HG03342 (cell line): ENCODE results near the gene FBLIM1.

Source experiments
- ATAC-seq: cut with Tn5 transposase; IDR thresholded peaks from one replicate; pipeline ENCODE4 v1.9.1; 2021; ENCODE audit warnings: mild to moderate bottlenecking, moderate library complexity; ENCODE audit not compliant: unreplicated experiment

Gene FBLIM1

GRCh38 chr1:15758343-15758931 is at the start of gene FBLIM1:
TSS of gene FBLIM1 (plus strand) at chr1:15758795. CDS start at chr1:15764984, 6,189 bp downstream.
- ATAC-seq, result no peak

DNA sequence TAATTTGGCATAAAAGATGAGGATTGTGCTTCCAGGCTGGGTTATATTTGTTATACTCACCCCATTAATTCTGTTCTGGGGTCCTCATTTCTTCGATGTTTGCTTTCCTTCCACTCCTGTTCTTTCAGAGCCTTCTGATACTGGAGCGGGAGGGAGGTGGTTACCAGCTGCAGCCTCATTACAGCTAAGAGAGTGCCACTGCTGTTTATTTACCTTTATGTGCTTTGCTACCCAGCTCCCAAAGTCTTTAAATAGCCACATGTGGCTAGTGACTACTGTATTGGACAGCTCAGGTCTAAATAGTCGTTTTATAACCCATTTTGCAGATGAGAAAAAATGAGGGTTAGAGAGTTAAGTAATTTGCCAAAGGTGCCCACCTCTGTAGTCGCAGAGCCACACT is 49.4 kb upstream of the FBLIM1 start:
- no peak for ATAC-seq

DNA sequence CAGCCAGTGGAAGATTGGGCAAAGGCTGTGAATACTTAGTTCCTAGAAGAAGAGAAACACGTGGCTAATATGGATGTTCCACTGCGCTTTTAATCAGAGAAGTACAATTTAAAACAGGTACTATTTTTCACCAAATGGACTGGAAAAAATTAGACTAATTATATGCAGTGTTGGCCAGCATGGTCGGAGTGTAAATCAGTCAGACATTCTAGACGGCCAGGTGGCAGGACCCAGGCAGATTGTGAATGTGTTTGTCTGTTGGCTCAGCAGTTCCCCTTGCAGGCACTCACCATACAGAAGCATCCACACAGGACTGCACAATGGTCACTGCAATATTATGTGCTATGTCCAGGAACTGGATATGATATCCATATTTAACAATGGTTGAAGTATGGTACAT is 46.4 kb upstream of the FBLIM1 start:
- ATAC-seq, result no peak

DNA sequence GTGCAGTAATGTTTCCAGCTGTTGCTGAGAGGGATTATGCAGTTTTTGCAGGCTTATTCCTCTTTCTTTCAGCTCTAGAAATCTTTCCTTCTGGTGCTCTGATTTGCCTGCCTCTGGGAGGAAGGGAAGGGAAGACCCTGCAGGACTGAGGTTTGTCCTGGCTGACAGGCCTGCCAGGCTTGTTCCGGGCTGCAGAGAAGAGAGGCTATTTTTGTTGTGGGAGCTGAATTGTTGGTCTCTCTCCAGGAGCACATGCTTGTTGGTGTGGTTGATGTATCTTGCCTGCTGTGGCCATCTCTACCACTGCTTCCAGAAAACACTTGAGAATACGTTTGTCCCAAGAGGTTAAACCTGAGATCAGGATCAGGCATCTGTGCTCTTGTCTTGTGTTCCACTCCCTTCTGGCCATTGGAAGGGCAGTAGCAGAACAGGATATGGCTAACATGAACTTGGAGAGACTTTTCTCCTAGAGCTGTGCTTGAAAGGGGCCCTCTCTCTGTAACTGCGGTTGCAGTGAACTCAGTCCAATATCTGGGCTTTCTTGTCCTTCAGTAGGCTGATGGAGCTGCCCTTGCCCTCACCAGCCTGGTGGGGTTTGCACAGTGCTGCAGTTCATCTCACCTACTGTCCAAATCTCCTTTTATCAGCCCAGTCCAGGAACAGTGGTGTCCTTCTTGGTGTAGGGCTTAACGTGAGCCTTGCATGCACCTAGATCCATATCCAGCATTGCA is 44.0 kb upstream of the FBLIM1 start:
- ATAC-seq, result no peak

GRCh38 chr1:15717418-15718125 is 41.0 kb upstream of the FBLIM1 start:
- no peak for ATAC-seq

GRCh38 chr1:15718199-15718601 is 40.4 kb upstream of the FBLIM1 start:
- ATAC-seq, result no peak

DNA sequence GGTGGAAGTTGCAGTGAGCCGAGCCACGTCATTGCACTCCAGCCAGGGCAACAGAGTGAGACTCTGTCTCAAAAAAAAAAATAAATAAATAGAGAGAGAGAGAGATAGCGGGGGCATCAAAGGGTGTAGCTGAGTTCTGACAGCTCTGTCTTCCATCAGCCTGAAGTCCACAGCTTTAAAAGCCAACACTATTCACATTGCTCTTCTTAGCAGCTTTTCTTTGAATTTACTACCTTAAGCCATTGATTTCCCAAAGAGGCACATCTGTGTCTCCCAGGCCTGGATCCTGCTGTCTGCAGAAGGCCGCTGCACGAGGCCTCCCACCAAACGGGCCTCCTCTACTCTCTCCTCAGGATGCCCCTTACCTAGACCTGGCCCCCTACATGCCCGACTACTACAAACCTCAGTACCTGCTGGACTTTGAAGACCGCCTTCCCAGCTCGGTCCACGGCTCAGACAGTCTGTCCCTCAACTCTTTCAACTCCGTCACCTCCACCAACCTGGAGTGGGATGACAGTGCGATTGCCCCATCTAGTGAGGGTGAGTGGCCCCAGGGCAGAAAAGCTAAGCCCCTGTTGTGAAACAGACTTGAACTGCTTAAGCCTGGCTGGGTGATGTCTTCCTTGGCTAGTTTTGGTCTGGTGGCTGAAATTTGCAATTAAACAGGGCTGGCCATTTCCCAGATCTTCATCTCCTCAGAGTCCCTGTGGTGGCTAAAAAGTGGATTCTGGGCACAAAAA is 39.0 kb upstream of the FBLIM1 start:
- ATAC-seq, result no peak

DNA sequence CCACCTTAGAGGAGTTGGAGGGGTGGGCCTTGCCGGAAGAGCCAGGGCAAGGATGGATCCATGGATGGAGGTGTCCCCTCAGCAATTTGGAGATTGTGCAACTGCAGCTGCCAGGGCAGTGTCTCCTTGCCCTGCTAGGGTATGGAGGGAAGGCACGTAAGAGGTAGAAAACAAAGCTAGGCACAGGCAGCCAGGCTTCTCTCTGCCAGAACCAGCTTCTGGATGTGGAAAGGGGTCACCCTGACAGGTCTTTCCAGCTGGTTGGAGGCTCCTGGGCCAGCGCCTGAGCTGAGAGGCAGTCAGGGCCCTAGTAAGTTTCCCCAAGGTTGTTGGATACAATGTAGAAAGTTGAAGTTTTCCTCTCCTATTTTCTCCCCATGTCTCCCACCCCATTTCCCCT is 37.7 kb upstream of the FBLIM1 start:
- ATAC-seq, result no peak

- no peak for ATAC-seq
These were observed 36.2 kb upstream of the FBLIM1 start for GRCh38 chr1:15722411-15722810.

DNA sequence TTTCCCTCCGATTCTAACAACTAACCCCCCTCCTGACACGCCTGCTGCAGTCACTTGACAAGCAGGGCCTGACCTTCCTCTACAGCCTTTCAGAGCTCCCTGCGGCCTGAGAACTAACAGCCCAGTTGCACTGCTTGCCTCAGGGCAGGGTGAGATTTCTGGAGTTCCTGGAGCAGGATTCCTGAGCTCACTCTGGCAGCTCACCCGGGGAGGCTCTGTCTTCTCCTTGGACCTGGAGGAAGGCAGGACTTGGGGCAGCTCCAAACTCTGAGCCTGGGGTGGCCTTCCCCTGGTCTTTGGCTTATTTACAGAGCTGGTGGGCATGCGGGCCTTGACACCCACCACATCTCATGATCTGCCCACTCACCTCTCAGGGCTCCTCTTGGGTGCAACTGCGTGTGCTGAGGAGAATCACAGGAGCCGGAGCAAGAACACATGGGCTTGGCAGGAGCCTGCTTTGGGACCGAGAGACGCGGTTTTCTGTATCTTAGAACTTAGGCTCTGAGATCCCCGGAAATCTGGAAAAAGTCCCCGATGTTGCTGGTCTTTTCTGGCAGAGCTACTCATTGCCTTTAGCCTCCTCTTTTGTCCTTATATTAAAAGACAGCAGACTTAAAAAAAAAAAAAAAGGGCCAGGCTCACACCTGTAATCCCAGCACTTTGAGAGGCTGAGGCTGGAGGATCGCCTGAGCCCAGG is 35.6 kb upstream of the FBLIM1 start:
- no peak for ATAC-seq

DNA sequence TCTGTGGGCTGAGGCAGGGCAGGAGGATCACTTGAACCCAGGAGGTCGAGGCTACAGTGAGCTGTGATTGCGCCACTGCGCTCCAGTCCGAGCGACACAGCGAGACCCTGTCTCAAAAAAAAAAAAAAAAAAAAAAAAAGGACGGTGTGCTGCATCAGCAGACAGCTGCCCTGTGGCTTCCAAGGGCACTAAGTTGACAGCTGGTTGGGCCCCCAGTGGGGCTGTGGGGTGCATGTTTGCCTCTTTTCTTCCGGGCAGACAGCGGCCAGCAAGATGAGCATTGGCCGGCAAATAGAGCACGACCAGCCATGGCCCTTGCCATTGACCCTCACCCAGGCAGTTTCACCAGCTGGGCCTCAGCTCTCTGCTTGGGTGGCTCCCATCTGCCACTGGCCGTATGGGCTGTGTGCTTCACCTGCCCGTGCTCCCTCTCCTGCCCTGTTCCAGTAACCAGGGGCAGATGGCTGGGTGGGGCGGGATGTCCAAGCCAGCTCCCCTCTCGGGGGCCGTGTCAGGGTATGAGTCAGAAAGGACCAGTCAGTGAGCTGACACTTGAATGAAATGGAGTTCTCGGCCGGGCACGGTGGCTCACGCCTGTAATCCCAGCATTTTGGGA is 34.9 kb upstream of the FBLIM1 start:
- no peak for ATAC-seq

GRCh38 chr1:15724949-15725880 is 33.4 kb upstream of the FBLIM1 start:
- ATAC-seq, result no peak

DNA sequence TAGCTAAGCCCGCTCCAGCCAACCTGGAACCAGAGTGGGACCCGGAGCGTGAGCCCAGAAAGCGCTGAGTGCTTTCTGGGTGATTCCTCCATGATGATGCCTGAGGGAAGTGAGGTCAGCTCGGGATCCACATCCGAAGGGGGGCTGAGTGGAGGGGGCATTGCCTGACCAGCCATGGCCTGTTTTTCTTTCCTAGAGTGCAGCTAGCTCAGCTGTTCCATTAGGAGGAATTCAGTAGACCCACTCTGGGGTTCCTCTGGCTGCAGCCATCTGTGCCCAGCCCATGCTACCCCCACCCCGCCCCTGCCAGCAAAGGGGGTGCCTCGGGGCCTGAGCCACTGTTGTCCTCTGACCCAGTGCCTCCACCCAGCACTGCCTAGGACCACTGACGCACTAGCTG is 32.1 kb upstream of the FBLIM1 start:
- no peak for ATAC-seq

GRCh38 chr1:15727021-15727420 is 31.6 kb upstream of the FBLIM1 start:
- no peak for ATAC-seq

GRCh38 chr1:15727424-15727823 is 31.2 kb upstream of the FBLIM1 start:
- no peak for ATAC-seq

- no peak for ATAC-seq
These were observed 30.6 kb upstream of the FBLIM1 start for GRCh38 chr1:15727866-15728534.

DNA sequence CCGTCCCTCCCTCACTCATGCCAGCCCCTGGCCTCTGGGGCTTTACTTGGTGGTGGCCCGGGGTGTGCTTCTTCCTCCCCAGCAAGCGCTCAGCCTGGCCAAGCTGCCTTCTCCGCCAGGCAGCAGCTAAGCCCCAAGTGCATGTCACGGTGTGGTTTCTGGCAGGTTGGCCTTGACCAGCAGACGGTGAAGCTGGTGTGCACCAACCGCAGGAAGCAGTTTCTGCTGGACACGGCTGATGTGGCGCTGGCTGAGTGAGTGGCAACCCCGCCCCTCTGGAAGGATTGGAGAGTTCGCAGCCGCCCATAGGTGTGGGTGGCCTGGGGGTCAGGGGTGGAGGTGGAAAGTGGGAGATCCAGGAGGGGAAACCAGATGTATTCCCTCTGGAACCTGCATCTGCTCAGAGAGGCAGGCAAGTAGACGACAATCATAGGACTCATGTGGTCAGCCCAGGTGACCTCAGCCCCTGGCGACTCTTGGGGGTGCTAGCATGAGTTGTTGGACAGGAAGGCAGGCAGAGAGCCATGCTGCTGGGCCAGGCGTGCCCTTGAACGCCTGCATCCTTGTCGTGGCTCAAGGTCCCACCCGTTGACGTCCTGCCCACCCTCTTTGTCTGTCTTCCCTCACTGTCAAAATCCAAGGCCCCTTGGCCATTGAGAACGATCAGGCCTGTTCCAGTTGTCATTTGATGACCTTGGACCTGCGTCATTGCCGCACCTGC is 29.5 kb upstream of the FBLIM1 start:
- no peak for ATAC-seq

DNA sequence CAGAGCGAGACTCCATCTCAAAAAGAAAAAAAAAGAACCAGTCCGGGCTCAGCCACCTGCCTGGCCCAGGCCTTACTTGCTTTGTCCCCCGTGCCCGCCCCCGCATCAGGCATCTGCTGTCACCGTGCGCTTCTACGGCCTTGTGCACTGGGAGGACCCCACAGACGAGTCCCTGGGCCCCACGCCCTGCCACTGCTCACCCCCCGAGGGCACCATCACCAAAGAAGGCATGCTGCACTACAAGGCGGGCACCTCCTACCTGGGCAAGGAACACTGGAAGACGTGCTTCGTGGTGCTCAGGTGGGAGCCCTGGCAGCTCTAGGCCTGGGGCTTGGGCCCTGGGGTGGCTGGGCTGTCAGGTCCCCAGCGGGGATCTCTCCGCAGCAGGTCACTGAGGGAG is 28.2 kb upstream of the FBLIM1 start:
- ATAC-seq, result no peak
